Fibroblast of pulmonary artery (primary cell): Measurements from ENCODE around the gene MAN1C1.

ENCODE experiments used
- DNase-seq: peaks from one replicate; pipeline ENCODE4 v3.0.0-alpha.2; 2010; ENCODE audit warnings: low read depth
- H3K4me3 ChIP-seq: replicated peaks from 2 replicates; pipeline ENCODE4 v1.5.1; 2011; ENCODE audit warnings: low read depth, mild to moderate bottlenecking, control low read depth, low read length, moderate library complexity
- CTCF ChIP-seq: IDR thresholded peaks from 2 replicates; pipeline ENCODE4 v1.5.1; 2011; ENCODE audit warnings: mild to moderate bottlenecking, control low read depth, low read length, inconsistent platforms; ENCODE audit errors: missing control alignments

The MAN1C1 gene

DNA sequence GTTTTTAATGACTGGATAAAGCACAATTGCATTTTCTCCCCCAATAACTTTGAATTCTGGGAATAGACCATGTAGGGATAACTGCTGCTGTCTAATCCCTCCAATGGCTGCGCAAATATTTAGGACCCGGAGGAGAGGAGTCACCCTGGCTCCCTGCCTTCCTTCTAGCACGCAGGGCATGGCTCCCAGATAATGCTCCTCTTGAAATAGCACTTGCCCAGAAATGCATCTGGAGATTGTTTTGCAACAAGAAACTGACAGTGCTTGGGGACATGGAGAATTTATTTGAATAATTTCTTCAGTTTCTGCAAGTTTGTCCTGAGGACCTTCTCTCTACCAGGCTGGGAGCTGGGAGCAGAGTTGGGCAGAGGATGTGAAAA lies 83.5 kb downstream of the MAN1C1 start:
- H3K4me3 ChIP-seq, result no peak overlapping the region
- peak; percentile 80 for DNase-seq

GRCh38 chr1:25700626-25701025 lies 84.0 kb downstream of the MAN1C1 start:
- no peak for DNase-seq
- peak; percentile 12 for TF ChIP-seq CTCF

More for the DNA sequence above, 83.5 kb downstream of the MAN1C1 start:
- TF ChIP-seq CTCF, result no peak

DNA sequence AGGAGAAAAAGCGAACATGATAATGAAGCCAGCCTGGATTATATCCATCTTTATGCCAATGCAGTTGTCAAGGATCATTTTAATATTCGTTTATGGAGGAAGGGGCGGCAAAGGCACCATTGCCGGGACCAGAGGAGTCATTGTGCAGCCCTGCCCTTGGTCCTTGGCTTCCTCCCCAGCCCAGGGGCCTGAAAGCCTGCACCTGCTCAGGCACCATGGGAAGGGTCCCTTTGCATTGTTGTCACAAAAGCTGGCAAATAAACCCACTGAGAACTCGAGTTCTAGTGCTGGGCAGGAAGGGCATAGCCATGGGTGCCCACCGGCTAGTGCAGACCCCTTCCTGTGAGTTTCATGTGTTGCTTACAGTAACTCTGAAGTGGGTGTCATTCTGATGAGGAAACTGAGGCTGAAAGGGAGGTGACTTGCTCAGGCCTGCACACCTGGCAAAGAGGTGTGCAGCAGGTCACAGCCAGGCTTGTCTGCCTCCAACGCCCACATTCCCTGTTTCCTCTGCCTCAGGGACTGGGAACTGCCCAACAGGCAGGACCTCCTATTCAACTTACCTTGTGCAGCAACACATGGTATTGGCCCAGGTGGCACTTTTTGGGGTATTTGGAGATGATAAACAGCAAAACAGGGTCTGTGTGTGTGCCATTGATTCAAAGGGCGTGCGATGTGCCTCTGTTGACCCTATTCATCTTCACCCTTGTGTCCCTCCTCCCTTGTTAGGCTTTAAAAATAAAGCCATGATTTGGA lies 84.6 kb downstream of the MAN1C1 start:
- TF ChIP-seq CTCF, result no peak
- H3K4me3 ChIP-seq, result no peak overlapping the region
- DNase-seq, result no peak

More at GRCh38 chr1:25700626-25701025, 84.0 kb downstream of the MAN1C1 start:
- H3K4me3 ChIP-seq, result no peak overlapping the region

- H3K4me3 ChIP-seq, result no peak overlapping the region
- no peak for TF ChIP-seq CTCF
- DNase-seq, result no peak
Observed at GRCh38 chr1:25702101-25702775, 85.6 kb downstream of the MAN1C1 start.

DNA sequence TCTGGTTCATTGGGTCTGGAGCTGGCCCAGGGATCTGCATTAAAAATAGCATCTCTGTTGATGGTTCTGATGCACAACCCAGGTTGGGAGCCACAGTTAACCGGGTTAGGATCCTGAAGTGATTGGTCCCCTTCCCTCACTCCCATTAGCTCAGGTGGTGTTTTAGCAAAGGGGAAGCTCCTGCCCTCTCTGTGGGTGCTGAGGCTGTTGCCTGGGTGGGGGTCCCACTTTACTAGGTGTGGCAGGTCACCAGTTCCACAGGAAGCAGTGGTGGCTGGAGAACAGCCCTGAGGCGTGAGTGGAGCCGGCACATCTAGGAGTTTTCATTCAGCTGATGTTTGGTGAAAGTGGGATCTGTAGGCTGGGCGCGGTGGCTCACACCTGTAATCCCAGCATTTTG lies 86.5 kb downstream of the MAN1C1 start:
- H3K4me3 ChIP-seq, result no peak overlapping the region
- TF ChIP-seq CTCF, result no peak

DNA sequence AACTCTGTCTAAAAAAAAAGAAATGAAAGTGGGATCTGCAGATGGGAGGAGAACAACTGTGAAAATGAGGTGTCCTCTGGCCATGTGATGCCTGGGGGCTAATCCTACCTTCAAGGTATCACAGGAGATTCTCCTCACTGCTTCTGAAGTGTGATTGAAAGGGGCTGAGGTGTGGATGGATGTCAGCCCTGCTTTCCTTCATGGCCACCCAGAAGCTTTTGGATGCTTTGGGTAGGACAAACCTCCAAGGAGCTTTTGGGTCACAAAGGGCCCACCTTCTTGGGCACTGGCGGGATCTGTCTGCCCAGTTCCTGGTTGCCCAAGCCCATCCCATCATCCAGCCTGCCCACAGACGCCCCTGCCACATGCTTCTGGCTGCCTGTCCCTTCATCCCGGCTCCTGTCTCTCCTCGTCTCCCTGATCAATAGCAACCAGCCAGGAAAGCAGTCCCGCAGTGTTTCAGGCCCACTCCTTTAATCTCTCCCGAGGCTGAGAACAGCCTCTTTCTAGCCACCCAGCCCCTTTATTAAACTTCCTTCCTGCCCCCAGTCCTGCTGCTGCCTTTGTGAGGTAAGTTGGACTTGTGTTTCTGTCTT lies 87.2 kb downstream of the MAN1C1 start:
- no peak for TF ChIP-seq CTCF
- H3K4me3 ChIP-seq, result no peak overlapping the region
- DNase-seq, result no peak

More for the DNA sequence above, 86.5 kb downstream of the MAN1C1 start:
- DNase-seq, result no peak
